GM12801 (cell line): Measurements from ENCODE around the gene IRF4.

Experiments used
- CTCF ChIP-seq: IDR thresholded peaks from one replicate; pipeline ENCODE4 v1.5.1; 2011; ENCODE audit warnings: control low read depth; ENCODE audit not compliant: insufficient read length; ENCODE audit errors: extremely low read depth

Gene IRF4

GRCh38 chr6:378090-378957, 13.2 kb upstream of the IRF4 start:
- no peak for TF ChIP-seq CTCF

- no peak for TF ChIP-seq CTCF
Observed at GRCh38 chr6:378958-379409, 12.6 kb upstream of the IRF4 start.

- no peak for TF ChIP-seq CTCF
Observed at GRCh38 chr6:379410-380181, 12.0 kb upstream of the IRF4 start.

- TF ChIP-seq CTCF: no peak
Observed at GRCh38 chr6:380234-381218, 11.0 kb upstream of the IRF4 start.

GRCh38 chr6:381742-382461, 9.7 kb upstream of the IRF4 start:
- no peak for TF ChIP-seq CTCF

- no peak for TF ChIP-seq CTCF
Observed at GRCh38 chr6:382883-383810, 8.4 kb upstream of the IRF4 start.
